Smooth muscle cell (in vitro differentiated cells): ENCODE measurements around the gene RAE1. TPM values are rescaled to one million over a fixed set of nuclear protein-coding genes. Genes with fewer than 3 reads are reported as not detected.

Source experiments
- DNase-seq: peaks from one replicate; lab custom pipeline; 2025; ENCODE audit not compliant: unreplicated experiment; lab: John Stamatoyannopoulos, UW
- H2AFZ ChIP-seq: fragments of 200-600 bp; sonication (generic); 2 replicates; pipeline ENCODE4 v1.6.0; 2016; ENCODE audit warnings: antibody characterized with exemption, low read depth, mild to moderate bottlenecking
- H3F3A ChIP-seq: fragments of 200-600 bp; sonication (generic); 2 replicates; pipeline ENCODE4 v1.6.0; 2017; ENCODE audit warnings: antibody characterized with exemption, low read depth
- H3K27ac ChIP-seq: fragments of 200-600 bp; sonication (generic); 2 replicates; pipeline ENCODE4 v1.5.1; 2016; ENCODE audit warnings: low read depth, mild to moderate bottlenecking
- H3K27me3 ChIP-seq: fragments of 200-600 bp; sonication (generic); 2 replicates; pipeline ENCODE4 v1.6.1; 2016; ENCODE audit warnings: low read depth, mild to moderate bottlenecking
- H3K36me3 ChIP-seq: fragments of 200-600 bp; sonication (generic); 2 replicates; pipeline ENCODE4 v1.5.1; 2016; ENCODE audit warnings: low read depth
- H3K4me1 ChIP-seq: fragments of 200-600 bp; sonication (generic); 2 replicates; pipeline ENCODE4 v1.5.1; 2016; ENCODE audit warnings: low read depth
- H3K4me2 ChIP-seq: fragments of 200-600 bp; sonication (generic); 2 replicates; pipeline ENCODE4 v1.6.0; 2016; ENCODE audit warnings: mild to moderate bottlenecking
- H3K4me3 ChIP-seq: fragments of 200-600 bp; sonication (generic); 2 replicates; pipeline ENCODE4 v1.5.1; 2016; ENCODE audit warnings: mild to moderate bottlenecking
- H3K79me2 ChIP-seq: fragments of 200-600 bp; sonication (generic); 2 replicates; pipeline ENCODE4 v1.6.0; 2016; ENCODE audit warnings: low read depth, mild to moderate bottlenecking
- H3K9ac ChIP-seq: fragments of 200-600 bp; sonication (generic); 2 replicates; pipeline ENCODE4 v1.6.0; 2016; ENCODE audit warnings: low read depth
- H3K9me3 ChIP-seq: fragments of 200-600 bp; sonication (generic); replicated peaks from 2 replicates; pipeline ENCODE4 v1.5.1; 2016; ENCODE audit warnings: low read depth
- H4K20me1 ChIP-seq: fragments of 200-600 bp; sonication (generic); 2 replicates; pipeline ENCODE4 v1.6.0; 2016; ENCODE audit warnings: low read depth
- CTCF ChIP-seq: fragments of 200-600 bp; sonication (generic); IDR thresholded peaks from 2 replicates; pipeline ENCODE4 v1.5.1; 2017; ENCODE audit warnings: borderline replicate concordance, mild to moderate bottlenecking, antibody characterized with exemption; ENCODE audit not compliant: insufficient read depth, poor library complexity, severe bottlenecking
- WGBS: methylation state at CpG from one replicate; pipeline ENCODE4 v1.1.7; 2016; ENCODE audit warnings: low lambda C conversion rate; 5-methylcytosine and 5-hydroxymethylcytosine counted together
- polyA plus RNA-seq: library from polyadenylated mRNA; unstranded; fragments of >200 nt; fragmentation: Nextera tagmentation; extraction: Ambion mirVana; gene quantifications from 2 replicates; pipeline ENCODE4 v1.2.1, GENCODE V29; 2016
- total RNA-seq: library from RNA; depleted of rRNA; stranded (reverse); fragments of >200 nt; gene quantifications from 2 replicates; pipeline ENCODE4 v1.2.3, GENCODE V29; 2014

RAE1 gene
- total and polyA plus RNA-seq, 2 experiments from 2014 or later: 34.9 to 53.5 TPM

- Histone ChIP-seq H2AFZ (no peak overlapping the region), H3K27ac (no peak overlapping the region), H3K9me3 (no peaks in the 10 kb centered on the region), H3K4me2 (no peak overlapping the region), H3K79me2 (no peaks in the 10 kb centered on the region), H4K20me1 (no peaks in the 10 kb centered on the region), H3K4me1 (peaks cover 7% of the 10 kb centered on the region), H3K4me3 (no peak overlapping the region), H3K36me3 (no peaks in the 10 kb centered on the region), H3K9ac (no peak overlapping the region), H3F3A (peaks cover 4% of the 10 kb centered on the region), H3K27me3 (no peaks in the 10 kb centered on the region)
- DNase-seq: no peak
- WGBS: 85% methylated on average over 8 of the region's 8 CpGs
- no peak for TF ChIP-seq CTCF
Measured at GRCh38 chr20:57412347-57413029, 61.4 kb downstream of the RAE1 start.

GRCh38 chr20:57413986-57414385, 62.9 kb downstream of the RAE1 start:
- TF ChIP-seq CTCF: no peak
- Histone ChIP-seq H3K27ac (no peak overlapping the region), H3F3A (peaks cover 4% of the 10 kb centered on the region), H3K4me2 (no peak overlapping the region), H3K9ac (no peak overlapping the region), H3K36me3 (no peaks in the 10 kb centered on the region), H2AFZ (no peak overlapping the region), H4K20me1 (no peaks in the 10 kb centered on the region), H3K4me3 (no peak overlapping the region), H3K79me2 (no peaks in the 10 kb centered on the region), H3K9me3 (no peaks in the 10 kb centered on the region), H3K4me1 (peaks cover 7% of the 10 kb centered on the region), H3K27me3 (no peaks in the 10 kb centered on the region)
- 98% methylated on average over 10 of the region's 10 CpGs for WGBS
- DNase-seq: no peak

GRCh38 chr20:57414867-57415592, 64.0 kb downstream of the RAE1 start:
- H3K4me3 ChIP-seq: no peak overlapping the region
- H2AFZ ChIP-seq: no peak overlapping the region
- no peak for DNase-seq
- 78% methylated on average over 18 of the region's 19 CpGs for WGBS
- TF ChIP-seq CTCF: no peak
- H3K27ac ChIP-seq: no peak overlapping the region
- no peak overlapping the region for H3K4me2 ChIP-seq
- no peaks in the 10 kb centered on the region for H3K9me3 ChIP-seq
- no peaks in the 10 kb centered on the region for H3K79me2 ChIP-seq
- H4K20me1 ChIP-seq: no peaks in the 10 kb centered on the region
- no peaks in the 10 kb centered on the region for H3K36me3 ChIP-seq
- H3K9ac ChIP-seq: no peak overlapping the region
- no peaks in the 10 kb centered on the region for H3F3A ChIP-seq
- H3K4me1 ChIP-seq: peaks cover 2% of the 10 kb centered on the region
- H3K27me3 ChIP-seq: no peaks in the 10 kb centered on the region

GRCh38 chr20:57415771-57416170, 64.7 kb downstream of the RAE1 start:
- Histone ChIP-seq H3K27ac (no peak overlapping the region), H3K4me2 (no peak overlapping the region), H3K36me3 (no peaks in the 10 kb centered on the region), H3K9me3 (no peaks in the 10 kb centered on the region), H3K4me1 (no peaks in the 10 kb centered on the region), H3K79me2 (no peaks in the 10 kb centered on the region), H2AFZ (no peak overlapping the region), H3K4me3 (no peak overlapping the region), H3F3A (no peaks in the 10 kb centered on the region), H4K20me1 (no peaks in the 10 kb centered on the region), H3K27me3 (no peaks in the 10 kb centered on the region), H3K9ac (no peak overlapping the region)
- WGBS: 86% methylated on average over 11 of the region's 11 CpGs
- TF ChIP-seq CTCF: no peak
- DNase-seq: no peak
